Measurements from ENCODE around the gene PLAC8.
"Not testable (repeated sequence)": the region's sequence is repeated elsewhere in the genome, so short reads cannot be mapped to it uniquely, and the experiment has no call there.

PLAC8 gene

DNA sequence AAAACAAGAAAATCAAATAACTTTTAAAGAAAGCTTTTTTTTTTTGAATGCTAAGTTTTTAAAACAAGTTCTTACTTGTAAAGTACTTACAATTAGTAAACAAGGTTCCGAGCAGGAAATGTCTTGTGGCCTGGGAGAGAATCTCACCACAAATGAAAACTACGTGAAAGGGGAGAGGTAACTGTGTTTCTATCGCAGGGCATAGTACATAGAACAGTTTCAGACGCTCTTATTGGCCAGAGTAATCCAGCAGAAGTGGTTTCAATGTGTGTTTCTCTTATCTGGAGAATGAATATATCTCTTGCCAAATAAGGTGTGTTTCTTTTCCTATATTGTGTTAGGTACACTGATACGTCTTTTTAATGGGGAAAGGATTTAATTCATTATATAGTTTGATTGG is at the start of gene PLAC8:
PLAC8 (minus strand) TSS at position 154 of the 400 bp plus-strand sequence. CDS start 6,808 bp downstream, outside the sequence.
- no peak for DNase-seq

- DNase-seq: no peak
These were observed 38.9 kb upstream of the PLAC8 start for GRCh38 chr4:83153417-83153816.

DNA sequence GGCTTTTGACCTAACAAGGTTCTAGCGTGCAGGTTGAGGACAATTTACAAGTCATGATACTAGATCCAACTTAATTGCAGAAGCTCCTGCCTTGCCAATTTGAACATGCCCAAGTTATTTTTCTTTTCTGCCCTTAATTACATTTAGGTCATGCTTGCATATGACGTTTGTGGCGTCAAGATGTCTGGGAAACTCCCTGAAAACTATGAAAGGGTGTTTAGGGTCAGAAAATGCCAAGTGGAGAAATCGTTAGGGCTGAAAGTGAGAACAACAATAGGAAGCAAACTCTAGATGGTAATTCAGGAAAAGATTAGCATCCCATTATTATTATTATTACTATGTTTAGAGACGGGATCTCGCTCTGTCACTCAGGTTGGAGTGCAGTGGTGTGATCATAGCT is 38.2 kb upstream of the PLAC8 start:
- DNase-seq: peak; percentile 14

- DNase-seq: no peak
These were observed 37.1 kb upstream of the PLAC8 start for GRCh38 chr4:83151651-83152050.

- no peak for DNase-seq
These were observed 36.3 kb upstream of the PLAC8 start for GRCh38 chr4:83150653-83151330.

GRCh38 chr4:83149865-83150652 is 35.5 kb upstream of the PLAC8 start:
- no peak for DNase-seq

GRCh38 chr4:83146841-83147240 is 32.3 kb upstream of the PLAC8 start:
- no peak for DNase-seq

GRCh38 chr4:83145776-83146175 is 31.2 kb upstream of the PLAC8 start:
- not testable (repeated sequence) for DNase-seq

GRCh38 chr4:83139514-83140156 is 25.1 kb upstream of the PLAC8 start:
- no peak for DNase-seq

DNA sequence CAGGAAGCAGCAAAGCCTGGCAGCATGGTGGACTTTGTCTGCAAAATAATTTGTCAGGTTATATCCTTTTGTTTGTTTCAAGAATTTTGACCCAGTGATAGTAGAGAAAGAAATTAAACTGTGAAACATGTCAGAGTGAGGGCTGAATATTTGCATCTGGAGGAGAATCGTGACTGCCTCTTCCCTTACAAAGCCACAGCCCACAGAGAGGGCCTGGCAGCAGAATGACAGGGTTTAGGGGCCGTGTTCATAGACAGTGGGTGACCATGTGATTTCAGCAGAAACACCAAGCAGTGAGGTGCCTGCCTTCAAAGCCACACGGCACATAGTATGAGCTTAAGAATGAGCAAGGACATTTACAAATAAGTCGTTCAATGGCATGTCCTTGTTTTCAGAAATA is 24.4 kb upstream of the PLAC8 start:
- DNase-seq: no peak

GRCh38 chr4:83132065-83132464 is 17.5 kb upstream of the PLAC8 start:
- no peak for DNase-seq

GRCh38 chr4:83129264-83129663 is 14.7 kb upstream of the PLAC8 start:
- no peak for DNase-seq

DNA sequence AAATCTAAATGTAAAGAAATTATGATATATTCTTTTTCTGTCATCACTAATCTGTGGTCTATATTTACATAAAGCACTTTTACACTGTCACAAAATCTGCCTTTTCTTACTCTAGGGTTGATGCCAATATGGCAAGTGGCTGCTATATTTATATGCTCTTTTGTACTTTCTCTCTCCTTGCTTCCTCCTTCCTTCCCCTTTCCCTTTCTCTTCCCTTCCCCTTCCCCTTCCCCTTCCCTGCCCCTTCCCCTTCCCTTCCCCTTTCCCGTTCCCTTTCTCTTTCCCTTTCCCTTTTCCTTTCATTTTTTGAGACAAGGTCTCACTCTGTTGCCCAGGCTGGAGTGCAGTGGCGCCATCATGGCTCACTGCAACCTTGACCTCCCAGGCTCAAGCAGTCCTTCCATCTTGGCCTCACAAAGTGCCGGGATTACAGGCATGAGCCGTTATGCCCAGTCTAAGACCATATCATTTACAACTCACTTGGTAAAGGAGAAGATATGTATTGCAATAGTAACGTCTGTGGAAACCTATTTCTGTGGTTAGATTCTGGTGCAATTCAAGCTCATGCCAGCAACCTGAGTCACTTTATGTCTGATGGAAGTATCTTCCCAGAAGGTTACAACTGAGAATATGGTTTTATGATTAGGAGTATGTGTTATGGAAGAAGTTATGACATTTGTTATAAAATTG is 13.9 kb upstream of the PLAC8 start:
- no peak for DNase-seq

GRCh38 chr4:83125738-83126141 is 11.2 kb upstream of the PLAC8 start:
- DNase-seq: no peak

GRCh38 chr4:83124111-83124780 is 9.7 kb upstream of the PLAC8 start:
- no peak for DNase-seq

DNA sequence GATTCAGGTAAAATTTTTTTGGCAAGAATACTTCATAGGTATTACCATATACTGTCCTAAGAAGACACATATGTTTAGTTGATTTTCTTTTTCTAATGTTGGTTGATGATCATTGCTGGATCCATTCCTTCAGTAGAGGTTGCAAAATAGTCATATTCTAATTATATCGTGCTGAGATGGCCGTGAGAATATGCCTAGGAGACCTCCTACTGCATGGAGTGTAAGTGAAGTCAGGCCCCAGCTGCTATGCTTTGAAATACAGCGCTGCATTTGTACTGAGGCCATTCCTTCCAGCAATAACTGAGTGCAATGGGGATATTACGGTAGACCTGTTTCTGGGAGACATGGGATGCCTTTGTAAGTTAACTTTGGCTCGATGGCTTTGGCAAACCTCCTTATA is 6.7 kb upstream of the PLAC8 start:
- no peak for DNase-seq

- no peak for DNase-seq
These were observed 4.3 kb upstream of the PLAC8 start for GRCh38 chr4:83118869-83119268.

DNA sequence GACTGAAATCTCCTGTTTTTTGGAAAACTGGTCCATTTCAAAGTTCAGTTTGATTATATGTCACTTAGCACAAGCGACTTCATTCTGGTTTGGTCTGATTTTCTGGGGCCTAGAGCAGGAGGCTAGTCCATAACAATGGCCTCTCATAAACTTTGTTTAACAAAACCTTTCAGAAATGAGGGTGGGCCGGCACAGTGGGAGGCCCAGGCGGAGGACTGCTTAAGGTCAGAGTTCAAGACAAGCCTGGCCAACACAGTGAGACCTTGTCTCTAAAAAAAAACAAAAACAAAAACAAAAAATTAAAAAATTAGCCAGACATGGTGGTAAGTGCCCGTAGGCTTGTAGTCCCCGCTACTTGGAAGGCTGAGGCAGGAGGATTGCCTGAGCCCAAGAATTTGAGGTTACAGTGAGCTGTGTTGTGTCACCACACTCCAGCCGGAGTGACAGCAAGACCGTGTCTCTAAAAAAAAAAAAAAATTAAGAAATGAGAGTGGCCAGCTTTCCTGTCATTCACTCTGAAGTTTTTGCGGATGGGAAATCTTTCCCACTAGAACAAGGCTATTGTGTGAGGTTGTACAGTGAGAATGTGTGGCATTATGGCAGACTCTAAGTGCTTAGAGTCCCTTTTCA is 1.2 kb upstream of the PLAC8 start:
- no peak for DNase-seq

DNA sequence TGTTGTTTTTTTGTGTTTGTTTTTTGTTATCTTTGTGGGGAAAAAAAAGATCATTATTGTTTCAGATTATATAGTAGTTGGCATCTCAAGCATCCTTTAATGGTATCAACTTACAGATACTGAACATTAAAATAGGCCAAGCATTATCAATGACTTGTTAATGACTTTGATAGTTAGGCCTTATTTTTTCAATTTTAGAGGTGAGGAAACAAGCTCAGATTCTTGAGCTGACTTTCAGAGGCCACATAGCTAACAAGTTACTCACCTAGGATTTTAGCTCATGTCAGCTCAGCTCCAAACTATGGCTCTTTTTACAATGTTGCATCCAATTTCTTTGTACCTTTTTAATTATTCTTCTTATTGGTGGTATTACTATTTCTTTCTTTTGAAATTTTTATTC is 471 bp upstream of the PLAC8 start:
- no peak for DNase-seq

GRCh38 chr4:83113429-83113786 is 1.1 kb downstream of the PLAC8 start:
- DNase-seq: no peak

DNA sequence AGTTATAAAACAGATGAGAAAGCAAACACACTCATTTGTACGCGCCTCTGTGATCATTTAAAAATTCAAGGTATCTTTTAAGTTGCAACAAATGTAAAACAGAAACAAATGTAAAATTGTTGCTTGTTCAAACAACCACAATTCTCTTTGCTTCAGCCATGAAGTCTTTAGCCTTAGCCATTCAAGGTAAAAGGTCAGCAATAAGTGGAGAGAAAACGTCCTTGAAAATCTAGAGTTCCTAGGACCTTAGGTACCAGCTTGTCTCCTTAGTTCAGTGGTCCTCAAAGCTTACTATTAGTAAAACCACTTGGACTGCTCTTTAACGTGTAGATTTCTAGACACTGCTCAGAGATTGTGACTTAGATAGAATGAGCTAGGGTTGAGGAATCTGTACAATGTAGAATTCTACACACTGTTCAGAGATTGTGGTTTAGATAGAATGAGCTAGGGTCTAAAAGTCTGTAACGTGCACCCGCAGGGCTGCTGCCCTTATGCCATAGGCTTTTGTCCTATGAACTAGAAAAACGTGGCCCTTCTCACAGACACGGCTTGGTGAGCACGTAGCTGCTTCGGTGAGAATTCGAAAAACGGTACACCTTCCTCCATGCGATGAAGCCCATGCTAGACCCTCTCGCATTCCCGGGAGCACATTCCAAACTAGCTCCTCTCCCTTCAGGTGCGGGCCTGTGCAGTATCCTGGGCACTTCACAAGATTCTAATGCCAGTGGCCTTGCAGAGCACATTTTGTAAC is 1.7 kb downstream of the PLAC8 start:
- DNase-seq: no peak

DNA sequence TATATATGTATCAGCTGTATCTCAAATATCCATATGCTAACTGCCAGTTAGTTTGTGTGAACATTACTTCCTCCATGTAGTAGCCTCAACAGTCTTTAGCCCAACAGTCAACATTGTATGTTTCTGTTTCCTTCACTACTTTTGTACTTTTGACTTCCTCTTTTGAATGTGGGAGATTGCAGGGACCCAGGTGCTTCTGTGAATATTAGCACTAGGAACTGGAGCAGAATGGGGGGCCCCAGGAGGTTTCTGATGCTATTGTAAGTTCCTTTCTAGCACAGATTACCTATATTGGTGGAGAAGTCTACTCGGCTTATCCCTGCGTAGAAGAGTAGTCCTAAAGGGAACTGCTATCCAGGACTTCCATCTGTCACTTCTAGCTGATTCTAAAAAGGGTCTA is 2.3 kb downstream of the PLAC8 start:
- peak; percentile 8 for DNase-seq
